K562 (cell line): ENCODE measurements around the gene KDM4F. TPM values are rescaled to one million over a fixed set of nuclear protein-coding genes. Genes with fewer than 3 reads are reported as not detected.

Experiments
- CBX8 ChIP-seq: fragments of 200-600 bp; sonication (generic); IDR thresholded peaks from 2 replicates; pipeline ENCODE4 v1.6.1; 2012; ENCODE audit warnings: borderline replicate concordance, mixed run types, low read depth, mild to moderate bottlenecking, moderate library complexity, mixed read lengths, low read length, control low read depth, inconsistent platforms; ENCODE audit not compliant: poor library complexity, severe bottlenecking; ENCODE audit errors: extremely low read depth
- GTF2B ChIP-seq: IDR thresholded peaks from 2 replicates; pipeline ENCODE4 v1.6.1; 2011; ENCODE audit not compliant: insufficient read length; ENCODE audit errors: extremely low read depth
- SNIP1 ChIP-seq: fragments of 450-650 bp; IDR thresholded peaks from 2 replicates; pipeline ENCODE4 v1.7.1; 2017; ENCODE audit warnings: low read depth, mild to moderate bottlenecking
- SP1 ChIP-seq: sonication (generic); formaldehyde crosslinking; IDR thresholded peaks from 2 replicates; pipeline ENCODE4 v1.8.1; 2022; ENCODE audit warnings: mild to moderate bottlenecking, missing genetic modification reagents
- SRF ChIP-seq, 2 experiments: fragments of 250-450, 450-650 bp in 1 of 2; sonication (Bioruptor Pico) in 1 of 2; sonication (generic) in 1 of 2; formaldehyde crosslinking; IDR thresholded peaks; 2 replicates each; pipeline versions ENCODE4 v1.5.0 to v1.5.1; 2020 to 2022; ENCODE audit warnings: mild to moderate bottlenecking in 1 of 2, missing genetic modification reagents in 1 of 2
- ZNF77 ChIP-seq: fragments of 250-450 bp; sonication (Bioruptor Pico); IDR thresholded peaks from 2 replicates; pipeline ENCODE4 v1.5.0; 2020
- polyA plus RNA-seq, 8 experiments: library from polyadenylated mRNA; depleted of rRNA in 4 of 8; stranded (reverse) in 5 of 8; unstranded in 3 of 8; fragments of >200 nt; fragmentation: Nextera tagmentation in 2 of 8; fragmentation: Illumina TruSeq in 1 of 8; extraction: Ambion mirVana in 2 of 8; extraction: Trizol in 1 of 8; gene quantifications; 2 replicates each; pipeline versions ENCODE4 v1.2.1 to v1.2.3, GENCODE V29; 2011 to 2014; ENCODE audit warnings: inconsistent platforms in 1 of 8, missing spikeins in 1 of 8
- total RNA-seq, 7 experiments: library from RNA; depleted of rRNA in 6 of 7; stranded (reverse); fragments of >200 nt in 6 of 7; fragmentation: Illumina TruSeq in 2 of 7; extraction: Trizol in 2 of 7; gene quantifications; 2 replicates each; pipeline versions ENCODE4 v1.2.1 to v1.2.3, GENCODE V29; 2011 to 2021; ENCODE audit warnings: low replicate concordance in 1 of 7
- TF ChIP-seq, protein P1 (sequence below): fragments of 450-650 bp; IDR thresholded peaks from 2 replicates; pipeline ENCODE4 v1.6.1; 2016; ENCODE audit warnings: mild to moderate bottlenecking, moderate library complexity
- TF ChIP-seq, protein P2 (sequence below): fragments of 450-650 bp; formaldehyde crosslinking; conservative IDR thresholded peaks from 2 replicates; pipeline ENCODE4 v1.4.0; 2022; ENCODE audit warnings: mild to moderate bottlenecking, missing genetic modification characterization
- TF ChIP-seq, protein P3 (sequence below): sonication (generic); formaldehyde crosslinking; IDR thresholded peaks from 2 replicates; pipeline ENCODE4 v1.5.0; 2020; ENCODE audit warnings: missing genetic modification reagents

KDM4F gene
- total and polyA plus RNA-seq, 9 of the 15 experiments (the other 6 are each of a cell fraction or from before 2014, with no cell fraction given): not detected

DNA sequence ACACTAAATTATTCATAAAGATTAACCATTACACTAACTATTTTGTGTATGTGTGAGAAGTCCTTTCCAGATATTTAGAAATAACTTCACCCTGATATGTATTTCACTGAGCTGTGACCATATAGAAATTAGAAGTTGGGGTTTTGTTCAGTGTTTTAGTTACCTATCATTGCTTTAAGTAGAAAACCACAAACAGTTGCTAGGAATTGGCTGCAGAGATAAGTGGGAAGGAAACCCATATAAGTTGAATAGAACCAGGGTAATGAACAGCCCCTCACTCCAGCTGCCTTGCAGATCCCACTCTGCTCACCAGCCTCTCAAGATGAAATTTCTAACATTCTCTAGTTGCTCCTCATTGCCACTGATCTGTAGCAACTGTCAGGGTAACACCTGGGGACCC, 27.8 kb downstream of the KDM4F start (continued):
- TF ChIP-seq, protein P1, sequence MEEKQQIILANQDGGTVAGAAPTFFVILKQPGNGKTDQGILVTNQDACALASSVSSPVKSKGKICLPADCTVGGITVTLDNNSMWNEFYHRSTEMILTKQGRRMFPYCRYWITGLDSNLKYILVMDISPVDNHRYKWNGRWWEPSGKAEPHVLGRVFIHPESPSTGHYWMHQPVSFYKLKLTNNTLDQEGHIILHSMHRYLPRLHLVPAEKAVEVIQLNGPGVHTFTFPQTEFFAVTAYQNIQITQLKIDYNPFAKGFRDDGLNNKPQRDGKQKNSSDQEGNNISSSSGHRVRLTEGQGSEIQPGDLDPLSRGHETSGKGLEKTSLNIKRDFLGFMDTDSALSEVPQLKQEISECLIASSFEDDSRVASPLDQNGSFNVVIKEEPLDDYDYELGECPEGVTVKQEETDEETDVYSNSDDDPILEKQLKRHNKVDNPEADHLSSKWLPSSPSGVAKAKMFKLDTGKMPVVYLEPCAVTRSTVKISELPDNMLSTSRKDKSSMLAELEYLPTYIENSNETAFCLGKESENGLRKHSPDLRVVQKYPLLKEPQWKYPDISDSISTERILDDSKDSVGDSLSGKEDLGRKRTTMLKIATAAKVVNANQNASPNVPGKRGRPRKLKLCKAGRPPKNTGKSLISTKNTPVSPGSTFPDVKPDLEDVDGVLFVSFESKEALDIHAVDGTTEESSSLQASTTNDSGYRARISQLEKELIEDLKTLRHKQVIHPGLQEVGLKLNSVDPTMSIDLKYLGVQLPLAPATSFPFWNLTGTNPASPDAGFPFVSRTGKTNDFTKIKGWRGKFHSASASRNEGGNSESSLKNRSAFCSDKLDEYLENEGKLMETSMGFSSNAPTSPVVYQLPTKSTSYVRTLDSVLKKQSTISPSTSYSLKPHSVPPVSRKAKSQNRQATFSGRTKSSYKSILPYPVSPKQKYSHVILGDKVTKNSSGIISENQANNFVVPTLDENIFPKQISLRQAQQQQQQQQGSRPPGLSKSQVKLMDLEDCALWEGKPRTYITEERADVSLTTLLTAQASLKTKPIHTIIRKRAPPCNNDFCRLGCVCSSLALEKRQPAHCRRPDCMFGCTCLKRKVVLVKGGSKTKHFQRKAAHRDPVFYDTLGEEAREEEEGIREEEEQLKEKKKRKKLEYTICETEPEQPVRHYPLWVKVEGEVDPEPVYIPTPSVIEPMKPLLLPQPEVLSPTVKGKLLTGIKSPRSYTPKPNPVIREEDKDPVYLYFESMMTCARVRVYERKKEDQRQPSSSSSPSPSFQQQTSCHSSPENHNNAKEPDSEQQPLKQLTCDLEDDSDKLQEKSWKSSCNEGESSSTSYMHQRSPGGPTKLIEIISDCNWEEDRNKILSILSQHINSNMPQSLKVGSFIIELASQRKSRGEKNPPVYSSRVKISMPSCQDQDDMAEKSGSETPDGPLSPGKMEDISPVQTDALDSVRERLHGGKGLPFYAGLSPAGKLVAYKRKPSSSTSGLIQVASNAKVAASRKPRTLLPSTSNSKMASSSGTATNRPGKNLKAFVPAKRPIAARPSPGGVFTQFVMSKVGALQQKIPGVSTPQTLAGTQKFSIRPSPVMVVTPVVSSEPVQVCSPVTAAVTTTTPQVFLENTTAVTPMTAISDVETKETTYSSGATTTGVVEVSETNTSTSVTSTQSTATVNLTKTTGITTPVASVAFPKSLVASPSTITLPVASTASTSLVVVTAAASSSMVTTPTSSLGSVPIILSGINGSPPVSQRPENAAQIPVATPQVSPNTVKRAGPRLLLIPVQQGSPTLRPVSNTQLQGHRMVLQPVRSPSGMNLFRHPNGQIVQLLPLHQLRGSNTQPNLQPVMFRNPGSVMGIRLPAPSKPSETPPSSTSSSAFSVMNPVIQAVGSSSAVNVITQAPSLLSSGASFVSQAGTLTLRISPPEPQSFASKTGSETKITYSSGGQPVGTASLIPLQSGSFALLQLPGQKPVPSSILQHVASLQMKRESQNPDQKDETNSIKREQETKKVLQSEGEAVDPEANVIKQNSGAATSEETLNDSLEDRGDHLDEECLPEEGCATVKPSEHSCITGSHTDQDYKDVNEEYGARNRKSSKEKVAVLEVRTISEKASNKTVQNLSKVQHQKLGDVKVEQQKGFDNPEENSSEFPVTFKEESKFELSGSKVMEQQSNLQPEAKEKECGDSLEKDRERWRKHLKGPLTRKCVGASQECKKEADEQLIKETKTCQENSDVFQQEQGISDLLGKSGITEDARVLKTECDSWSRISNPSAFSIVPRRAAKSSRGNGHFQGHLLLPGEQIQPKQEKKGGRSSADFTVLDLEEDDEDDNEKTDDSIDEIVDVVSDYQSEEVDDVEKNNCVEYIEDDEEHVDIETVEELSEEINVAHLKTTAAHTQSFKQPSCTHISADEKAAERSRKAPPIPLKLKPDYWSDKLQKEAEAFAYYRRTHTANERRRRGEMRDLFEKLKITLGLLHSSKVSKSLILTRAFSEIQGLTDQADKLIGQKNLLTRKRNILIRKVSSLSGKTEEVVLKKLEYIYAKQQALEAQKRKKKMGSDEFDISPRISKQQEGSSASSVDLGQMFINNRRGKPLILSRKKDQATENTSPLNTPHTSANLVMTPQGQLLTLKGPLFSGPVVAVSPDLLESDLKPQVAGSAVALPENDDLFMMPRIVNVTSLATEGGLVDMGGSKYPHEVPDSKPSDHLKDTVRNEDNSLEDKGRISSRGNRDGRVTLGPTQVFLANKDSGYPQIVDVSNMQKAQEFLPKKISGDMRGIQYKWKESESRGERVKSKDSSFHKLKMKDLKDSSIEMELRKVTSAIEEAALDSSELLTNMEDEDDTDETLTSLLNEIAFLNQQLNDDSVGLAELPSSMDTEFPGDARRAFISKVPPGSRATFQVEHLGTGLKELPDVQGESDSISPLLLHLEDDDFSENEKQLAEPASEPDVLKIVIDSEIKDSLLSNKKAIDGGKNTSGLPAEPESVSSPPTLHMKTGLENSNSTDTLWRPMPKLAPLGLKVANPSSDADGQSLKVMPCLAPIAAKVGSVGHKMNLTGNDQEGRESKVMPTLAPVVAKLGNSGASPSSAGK: no peak
- TF ChIP-seq, protein P2, sequence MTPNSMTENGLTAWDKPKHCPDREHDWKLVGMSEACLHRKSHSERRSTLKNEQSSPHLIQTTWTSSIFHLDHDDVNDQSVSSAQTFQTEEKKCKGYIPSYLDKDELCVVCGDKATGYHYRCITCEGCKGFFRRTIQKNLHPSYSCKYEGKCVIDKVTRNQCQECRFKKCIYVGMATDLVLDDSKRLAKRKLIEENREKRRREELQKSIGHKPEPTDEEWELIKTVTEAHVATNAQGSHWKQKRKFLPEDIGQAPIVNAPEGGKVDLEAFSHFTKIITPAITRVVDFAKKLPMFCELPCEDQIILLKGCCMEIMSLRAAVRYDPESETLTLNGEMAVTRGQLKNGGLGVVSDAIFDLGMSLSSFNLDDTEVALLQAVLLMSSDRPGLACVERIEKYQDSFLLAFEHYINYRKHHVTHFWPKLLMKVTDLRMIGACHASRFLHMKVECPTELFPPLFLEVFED (CRISPR knock-in tag): no peak
- no peak for TF ChIP-seq SP1
- TF ChIP-seq GTF2B: no peak
- TF ChIP-seq, protein P3, sequence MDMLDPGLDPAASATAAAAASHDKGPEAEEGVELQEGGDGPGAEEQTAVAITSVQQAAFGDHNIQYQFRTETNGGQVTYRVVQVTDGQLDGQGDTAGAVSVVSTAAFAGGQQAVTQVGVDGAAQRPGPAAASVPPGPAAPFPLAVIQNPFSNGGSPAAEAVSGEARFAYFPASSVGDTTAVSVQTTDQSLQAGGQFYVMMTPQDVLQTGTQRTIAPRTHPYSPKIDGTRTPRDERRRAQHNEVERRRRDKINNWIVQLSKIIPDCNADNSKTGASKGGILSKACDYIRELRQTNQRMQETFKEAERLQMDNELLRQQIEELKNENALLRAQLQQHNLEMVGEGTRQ (CRISPR knock-in tag): no peak
- no peak for TF ChIP-seq ZNF77 (CRISPR knock-in tag)
- TF ChIP-seq SNIP1: no peak
- TF ChIP-seq CBX8: no peak
- no peak for TF ChIP-seq SRF (CRISPR knock-in tag; IDR thresholded peaks at IDR 0.05)
